HepG2 (cell line): ENCODE data around the gene TRIM10. TPM values are rescaled to one million over a fixed set of nuclear protein-coding genes. Genes with fewer than 3 reads are reported as not detected.

ENCODE experiments used
- CCDC6 ChIP-seq: sonication (generic); formaldehyde crosslinking; IDR thresholded peaks from 2 replicates; pipeline ENCODE4 v1.8.1; 2022; ENCODE audit warnings: mild to moderate bottlenecking, missing genetic modification reagents, moderate library complexity
- CEBPB ChIP-seq: IDR thresholded peaks from 2 replicates; pipeline ENCODE4 v1.6.1; 2011; ENCODE audit warnings: low read depth, low read length, improper control_type of control experiment, borderline replicate concordance
- CENPT ChIP-seq: sonication (generic); formaldehyde crosslinking; IDR thresholded peaks from 2 replicates; pipeline ENCODE4 v1.8.0; 2022; ENCODE audit warnings: low read depth, mild to moderate bottlenecking, moderate library complexity, missing genetic modification reagents
- CHD2 ChIP-seq: IDR thresholded peaks from 2 replicates; pipeline ENCODE4 v1.6.1; 2011; ENCODE audit warnings: low read depth, low read length, improper control_type of control experiment
- CREM ChIP-seq, 2 experiments: sonication (generic) in 1 of 2; formaldehyde crosslinking in 1 of 2; IDR thresholded peaks; 2 replicates each; pipeline versions ENCODE4 v1.4.0 to v1.6.1; 2016 to 2020; ENCODE audit warnings: antibody characterized with exemption in 1 of 2, mild to moderate bottlenecking in 1 of 2, missing genetic modification reagents in 1 of 2
- HCFC1 ChIP-seq: fragments of 150-350 bp; IDR thresholded peaks from 2 replicates; pipeline ENCODE4 v1.6.1; 2014; ENCODE audit warnings: low read depth, low read length
- HES4 ChIP-seq: sonication (generic); formaldehyde crosslinking; IDR thresholded peaks from 2 replicates; pipeline ENCODE4 v1.9.0; 2021; ENCODE audit warnings: mild to moderate bottlenecking, missing genetic modification reagents, borderline replicate concordance
- IRF2 ChIP-seq: IDR thresholded peaks from 2 replicates; pipeline ENCODE4 v1.6.1; 2018; ENCODE audit warnings: missing genetic modification reagents, missing compliant biosample characterization
- KDM4B ChIP-seq: sonication (generic); formaldehyde crosslinking; IDR thresholded peaks from 2 replicates; pipeline ENCODE4 v1.4.0; 2020; ENCODE audit warnings: missing genetic modification reagents
- KLF9 ChIP-seq: IDR thresholded peaks from 2 replicates; pipeline ENCODE4 v1.6.1; 2016; ENCODE audit warnings: low read depth
- MED8 ChIP-seq: sonication (generic); formaldehyde crosslinking; IDR thresholded peaks from 2 replicates; pipeline ENCODE4 v1.8.1; 2023; ENCODE audit warnings: mild to moderate bottlenecking, missing genetic modification reagents; ENCODE audit not compliant: insufficient replicate concordance
- MEF2D ChIP-seq: sonication (generic); formaldehyde crosslinking; IDR thresholded peaks from 2 replicates; pipeline ENCODE4 v1.5.1; 2020; ENCODE audit warnings: mild to moderate bottlenecking, missing genetic modification reagents
- MXI1 ChIP-seq: IDR thresholded peaks from 3 replicates; pipeline ENCODE4 v1.6.1; 2012; ENCODE audit warnings: low read depth, low read length, inconsistent platforms, borderline replicate concordance
- NFATC3 ChIP-seq: sonication (generic); formaldehyde crosslinking; IDR thresholded peaks from 2 replicates; pipeline ENCODE4 v1.5.1; 2020; ENCODE audit warnings: mild to moderate bottlenecking, missing genetic modification reagents
- NFE2L2 ChIP-seq: fragments of 150-350 bp; IDR thresholded peaks from 2 replicates; pipeline ENCODE4 v1.6.1; 2014; ENCODE audit warnings: low read length
- PAX8 ChIP-seq: sonication (generic); formaldehyde crosslinking; IDR thresholded peaks from 2 replicates; pipeline ENCODE4 v1.8.0; 2022; ENCODE audit warnings: mild to moderate bottlenecking, missing genetic modification reagents, borderline replicate concordance
- PLRG1 ChIP-seq: fragments of 450-650 bp; conservative IDR thresholded peaks from 2 replicates; pipeline ENCODE4 v1.6.1; 2016
- RAD21 ChIP-seq: fragments of 450-650 bp; formaldehyde crosslinking; IDR thresholded peaks from 2 replicates; pipeline ENCODE4 v1.5.0; 2020; ENCODE audit warnings: mild to moderate bottlenecking
- TARDBP ChIP-seq: sonication (generic); formaldehyde crosslinking; IDR thresholded peaks from 2 replicates; pipeline ENCODE4 v1.8.0; 2022; ENCODE audit warnings: mild to moderate bottlenecking, missing genetic modification reagents
- TFE3 ChIP-seq: IDR thresholded peaks from 2 replicates; pipeline ENCODE4 v1.6.1; 2016
- ZFP36L1 ChIP-seq: sonication (generic); formaldehyde crosslinking; IDR thresholded peaks from 2 replicates; pipeline ENCODE4 v1.8.0; 2022; ENCODE audit warnings: mild to moderate bottlenecking, missing genetic modification reagents, moderate library complexity
- ZNF256 ChIP-seq: sonication (generic); formaldehyde crosslinking; conservative IDR thresholded peaks from 2 replicates; pipeline ENCODE4 v1.4.0; 2020; ENCODE audit warnings: missing genetic modification reagents
- ZNF343 ChIP-seq: sonication (generic); formaldehyde crosslinking; IDR thresholded peaks from 2 replicates; pipeline ENCODE4 v1.4.0; 2020; ENCODE audit warnings: mild to moderate bottlenecking, missing genetic modification reagents
- ZNF383 ChIP-seq: sonication (generic); formaldehyde crosslinking; IDR thresholded peaks from 2 replicates; pipeline ENCODE4 v1.4.0; 2020; ENCODE audit warnings: missing genetic modification reagents, mild to moderate bottlenecking, borderline replicate concordance
- ZNF570 ChIP-seq: sonication (generic); formaldehyde crosslinking; IDR thresholded peaks from 2 replicates; pipeline ENCODE4 v1.4.0; 2020; ENCODE audit warnings: mild to moderate bottlenecking, missing genetic modification reagents, borderline replicate concordance
- ZNF740 ChIP-seq: sonication (generic); formaldehyde crosslinking; IDR thresholded peaks from 2 replicates; pipeline ENCODE4 v1.4.0; 2020; ENCODE audit warnings: missing genetic modification reagents
- ZNF776 ChIP-seq: sonication (generic); formaldehyde crosslinking; IDR thresholded peaks from 2 replicates; pipeline ENCODE4 v1.4.0; 2020; ENCODE audit warnings: mild to moderate bottlenecking, missing genetic modification reagents
- ZNF800 ChIP-seq: sonication (generic); formaldehyde crosslinking; IDR thresholded peaks from 2 replicates; pipeline ENCODE4 v1.4.0; 2020; ENCODE audit warnings: missing genetic modification reagents
- polyA plus RNA-seq, 8 experiments: library from polyadenylated mRNA; depleted of rRNA in 3 of 8; stranded (reverse) in 7 of 8; unstranded in 1 of 8; fragments of >200 nt; fragmentation: Illumina TruSeq in 4 of 8; extraction: Trizol in 4 of 8; gene quantifications; 2 replicates each; pipeline versions ENCODE4 v1.2.1 to v1.2.3, GENCODE V29; 2011 to 2016; ENCODE audit warnings: low read depth in 4 of 8, missing spikeins in 1 of 8, mixed read lengths in 1 of 8; ENCODE audit not compliant: insufficient read depth in 1 of 8
- total RNA-seq, 5 experiments: library from RNA; depleted of rRNA; stranded (reverse); fragments of >200 nt; fragmentation: Illumina TruSeq; extraction: Trizol; gene quantifications; 2 replicates each; pipeline ENCODE4 v1.2.3, GENCODE V29; 2016; ENCODE audit warnings: low read depth in 1 of 5

TRIM10 gene
- total and polyA plus RNA-seq, 2 of the 13 experiments (the other 11 are each of a cell fraction or from before 2014, with no cell fraction given), result 4.1 to 6.8 TPM

- TF ChIP-seq NFE2L2 (no peak), PLRG1 (no peak), ZNF570 (CRISPR knock-in tag) (0 out of 2 replicates have a peak, but pooled peaks have one; percentile 25), MEF2D (CRISPR knock-in tag) (peak; percentile 90), TARDBP (peak; percentile 97), TFE3 (CRISPR knock-in tag) (peak; percentile 80), CREM (IDR thresholded peaks at IDR 0.05) (peak; percentile 82), CREM (CRISPR knock-in tag; IDR thresholded peaks at IDR 0.05) (no peak), CCDC6 (no peak; the same call in 1 of the 2 replicates), ZNF800 (CRISPR knock-in tag) (peak; percentile 82), IRF2 (CRISPR knock-in tag) (peak; percentile 91), CHD2 (no peak), HCFC1 (no peak), CEBPB (peak; percentile 95), MED8 (CRISPR knock-in tag) (no peak), ZNF383 (CRISPR knock-in tag) (peak; percentile 92; the same call in 1 of the 2 replicates), CENPT (0 out of 2 replicates have a peak, but pooled peaks have one; percentile 51), RAD21 (CRISPR knock-in tag) (0 out of 2 replicates have a peak, but pooled peaks have one; percentile 9), MXI1 (peak; percentile 55; the same call in 1 of the 3 replicates), NFATC3 (0 out of 2 replicates have a peak, but pooled peaks have one; percentile 25), ZFP36L1 (CRISPR knock-in tag) (peak; percentile 69), ZNF740 (CRISPR knock-in tag) (no peak), KLF9 (CRISPR knock-in tag) (peak; percentile 70), PAX8 (CRISPR knock-in tag) (peak; percentile 28; the same call in 1 of the 2 replicates), ZNF776 (CRISPR knock-in tag) (no peak), ZNF256 (peak; percentile 88; the same call in 1 of the 2 replicates), KDM4B (peak; percentile 80; the same call in 1 of the 2 replicates), HES4 (peak; percentile 27; the same call in 1 of the 2 replicates), ZNF343 (0 out of 2 replicates have a peak, but pooled peaks have one; percentile 28)
These were observed 46.0 kb upstream of the TRIM10 start (continued) for GRCh38 chr6:30206799-30207618.
